ENCODE results near the gene LCT.
A peak's percentile ranks its signal among the peaks of the same experiment; 100 is the strongest.
"Not testable (repeated sequence)": the region's sequence is repeated elsewhere in the genome, so short reads cannot be mapped to it uniquely, and the experiment has no call there.

The LCT gene

GRCh38 chr2:135831180-135831812 lies 5.7 kb downstream of the LCT start:
- DNase-seq, result no peak

DNA sequence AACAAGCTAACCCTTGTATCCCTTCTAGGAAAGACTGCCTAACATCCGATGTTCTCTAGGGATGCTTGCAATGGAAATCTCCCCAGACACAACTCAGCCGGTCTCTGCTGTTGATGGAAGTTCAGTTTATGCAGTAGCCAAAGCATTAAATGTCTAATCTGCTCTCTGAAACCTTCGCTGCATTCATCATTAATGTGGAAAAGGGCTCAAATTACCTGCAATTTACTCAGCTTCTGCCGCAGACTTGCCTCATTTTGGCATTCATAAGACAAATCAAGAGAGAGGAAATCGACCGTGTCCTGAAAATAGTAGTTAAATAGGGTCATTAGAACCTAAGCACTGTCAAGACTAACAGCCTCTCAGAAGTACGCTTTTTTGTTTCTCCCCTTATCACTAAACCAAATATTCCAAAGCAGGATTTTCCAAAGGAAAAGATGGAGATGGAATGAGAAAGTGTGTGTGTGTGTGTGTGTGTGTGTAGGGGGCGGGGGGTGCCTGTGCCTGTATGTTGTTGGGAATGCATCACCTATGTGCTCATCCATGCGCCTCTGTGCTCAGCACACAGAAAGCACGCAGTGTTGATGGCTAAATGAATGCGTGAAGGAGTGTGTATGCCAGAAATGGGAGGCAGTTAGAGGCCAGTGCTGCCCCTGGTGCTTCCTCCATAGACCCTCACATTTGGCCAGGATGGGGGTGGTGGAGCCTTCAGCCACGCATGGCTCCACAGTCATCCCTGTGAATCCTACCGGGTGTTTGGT lies 7.4 kb downstream of the LCT start:
- DNase-seq, result no peak

GRCh38 chr2:135826544-135826943 lies 10.4 kb downstream of the LCT start:
- DNase-seq, result no peak

DNA sequence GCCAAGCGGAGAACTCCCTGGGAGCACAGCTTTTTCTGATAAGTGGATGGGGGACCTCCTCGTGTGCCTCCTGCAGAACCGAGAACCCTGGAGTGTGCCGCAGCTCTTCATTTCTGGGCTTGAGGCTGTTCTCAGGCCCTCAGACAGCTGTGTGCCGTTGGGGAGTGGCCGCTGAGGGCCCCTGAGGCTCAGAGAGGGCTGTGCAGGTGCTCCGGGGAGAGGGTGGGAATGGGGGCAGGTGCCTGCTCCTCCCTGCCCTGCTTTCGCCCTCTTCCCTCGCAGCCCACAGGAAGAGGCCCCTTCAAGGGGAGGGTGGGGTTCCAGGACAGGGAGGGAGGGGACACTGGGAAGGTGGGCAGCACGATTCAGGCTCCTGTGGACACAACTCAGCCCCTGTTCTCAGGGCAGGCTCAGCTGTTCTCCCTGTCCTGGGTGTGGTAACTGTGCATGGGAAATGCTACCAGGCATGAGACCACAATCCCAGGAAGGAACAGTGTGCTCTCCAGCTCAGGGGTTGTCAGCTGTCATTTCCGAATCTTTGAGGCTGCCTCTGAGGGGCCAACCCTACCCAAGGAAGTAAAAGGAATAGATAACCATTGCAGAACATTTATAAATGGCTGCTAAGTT lies 11.3 kb downstream of the LCT start:
- DNase-seq, result no peak

DNA sequence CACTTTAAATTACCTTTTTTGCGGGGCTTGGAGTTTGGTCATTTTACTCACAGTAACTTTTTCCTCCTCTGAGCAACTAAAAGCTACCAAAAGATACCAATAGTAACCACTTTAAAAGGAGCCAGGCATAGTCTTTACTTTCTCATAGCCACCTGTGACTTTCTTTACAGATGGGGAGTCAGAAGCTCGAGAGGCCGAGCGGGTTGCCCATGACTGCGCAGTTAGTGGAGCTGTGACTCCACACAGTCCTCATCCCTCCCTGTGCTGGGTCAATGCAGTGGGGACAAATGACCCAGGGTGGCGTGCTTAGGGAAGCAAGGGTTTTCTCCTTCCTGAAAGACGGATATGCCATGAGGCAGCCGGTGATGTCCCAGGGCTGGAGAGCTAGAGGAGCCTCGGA lies 11.9 kb downstream of the LCT start:
- no peak for DNase-seq

DNA sequence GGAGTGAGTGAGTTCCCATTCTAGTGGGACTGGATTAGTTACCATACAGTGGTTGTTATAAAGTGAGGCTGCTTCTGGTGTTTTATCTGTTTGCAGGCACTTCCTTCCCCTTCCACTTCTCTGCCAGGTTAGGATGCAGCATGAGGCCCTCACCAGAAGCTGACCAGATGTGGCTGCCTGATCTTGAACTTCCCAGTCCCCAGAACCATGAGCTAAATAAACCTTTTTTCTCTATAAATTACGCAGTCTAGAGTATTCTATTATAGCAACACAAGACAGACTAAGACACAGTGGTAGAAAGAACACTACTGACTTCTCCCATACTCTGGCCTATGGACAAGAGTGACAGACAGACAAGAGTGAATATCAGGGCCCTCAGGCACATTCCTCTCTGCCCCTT lies 14.1 kb downstream of the LCT start:
- DNase-seq, result no peak

DNA sequence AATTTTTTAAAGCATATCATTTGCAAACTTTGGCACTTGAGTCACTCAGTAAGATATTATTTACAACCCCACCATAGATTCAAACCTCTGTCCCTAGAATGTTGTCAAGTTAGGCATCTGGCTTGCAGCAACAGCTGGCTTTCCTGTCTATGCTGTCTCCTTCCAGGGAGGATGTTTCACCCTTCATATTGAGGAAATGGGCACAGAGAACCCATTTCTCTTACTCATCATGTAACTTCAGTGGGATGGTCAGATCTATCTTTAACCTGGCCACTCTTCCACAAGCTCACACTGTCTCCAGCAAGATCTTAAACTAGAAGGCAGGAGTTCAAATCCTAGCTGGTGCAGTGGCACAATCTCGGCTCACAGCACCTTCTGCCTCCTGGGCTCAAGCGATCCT lies 15.8 kb downstream of the LCT start:
- DNase-seq, result no peak

DNA sequence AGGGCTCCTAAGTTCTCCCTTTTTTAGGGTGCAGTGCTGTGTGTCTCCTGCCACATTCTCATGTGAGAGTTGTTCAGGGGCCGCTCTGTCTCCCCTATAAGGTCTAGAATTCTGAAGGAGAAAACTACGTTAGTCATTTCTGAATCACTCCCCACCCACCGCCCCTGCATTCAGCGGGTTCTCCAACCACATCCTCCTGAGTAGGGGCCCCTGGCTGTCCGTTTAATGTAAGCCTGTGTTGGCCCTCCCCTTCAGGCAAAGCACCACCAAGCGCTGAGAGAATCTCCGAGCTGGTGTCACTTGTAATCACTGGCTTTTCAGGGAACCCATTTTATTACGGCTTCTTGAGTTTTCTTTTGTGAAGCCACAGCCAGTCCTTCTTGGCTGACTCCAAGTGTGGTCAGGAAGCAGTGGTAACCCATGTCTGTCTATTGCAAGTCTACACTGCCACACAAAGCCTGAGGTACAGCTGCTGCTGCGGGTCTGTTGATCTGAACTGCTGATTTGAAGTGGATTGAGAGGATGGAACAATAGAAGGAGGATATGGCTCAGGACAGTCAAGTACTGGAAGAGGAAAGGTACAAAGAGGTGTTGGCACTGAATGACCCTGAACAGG lies 16.9 kb downstream of the LCT start:
- DNase-seq, result peak; percentile 59 to 65

- no peak for DNase-seq
These were observed 17.9 kb downstream of the LCT start for GRCh38 chr2:135818937-135819610.

GRCh38 chr2:135817951-135818350 lies 19.0 kb downstream of the LCT start:
- DNase-seq, result no peak

DNA sequence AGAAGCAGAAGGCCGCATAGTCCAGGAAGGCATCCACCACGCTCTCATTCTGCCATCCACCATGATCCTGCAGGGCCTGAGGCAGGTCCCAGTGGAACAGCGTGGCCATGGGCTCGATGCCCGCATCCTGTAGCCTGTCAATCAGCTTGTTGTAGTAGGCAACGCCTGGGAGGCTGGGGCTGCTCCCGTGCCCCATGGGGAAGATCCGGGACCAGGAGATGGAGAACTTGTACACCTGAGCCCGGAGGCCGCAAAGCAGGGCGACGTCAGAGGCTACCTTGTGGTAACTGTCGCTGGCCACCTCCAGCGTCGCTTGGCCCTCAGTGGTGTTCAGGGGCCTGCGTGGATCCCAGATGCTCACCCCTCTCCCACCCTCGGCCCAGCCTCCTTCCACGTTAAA lies 19.5 kb downstream of the LCT start:
- no peak for DNase-seq

DNA sequence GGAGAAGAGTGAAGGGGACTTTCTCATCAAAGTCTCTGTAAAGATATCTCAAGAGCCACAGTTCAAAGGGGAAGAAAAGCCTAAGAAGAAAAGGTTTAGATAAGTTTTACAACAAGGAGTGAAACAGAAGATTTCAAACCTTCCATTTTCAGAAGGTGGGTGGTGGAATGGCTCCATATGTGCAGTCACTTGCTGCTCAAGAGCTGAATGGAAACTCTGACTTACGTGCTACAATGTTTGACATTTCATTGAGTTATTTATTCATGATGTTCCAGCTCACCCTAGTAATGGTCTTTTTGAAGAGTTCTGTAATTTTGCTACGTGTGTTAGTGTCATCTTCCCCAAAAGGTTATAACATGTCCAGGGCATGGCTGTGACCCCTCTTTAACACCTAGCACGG lies 21.7 kb downstream of the LCT start:
- no peak for DNase-seq

GRCh38 chr2:135812907-135813511 lies 24.0 kb downstream of the LCT start:
- DNase-seq, result no peak

DNA sequence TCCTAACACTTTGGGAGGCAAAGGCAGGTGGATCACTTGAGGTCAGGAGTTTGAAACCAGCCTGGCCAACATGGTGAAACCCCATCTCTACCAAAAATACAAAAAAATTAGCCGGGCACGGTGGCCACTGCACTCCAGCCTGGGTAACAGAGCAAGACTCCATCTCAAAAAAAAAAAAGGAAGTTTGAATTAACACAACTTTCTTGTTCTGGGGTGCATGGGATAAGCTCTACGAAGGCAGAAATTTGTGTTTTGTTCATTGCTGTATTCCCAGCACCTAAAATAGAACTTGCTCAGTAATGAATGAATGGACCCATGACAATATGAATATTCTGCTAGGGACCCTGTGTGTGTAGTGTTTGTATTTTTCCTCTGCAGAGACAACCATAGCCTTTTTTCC lies 29.1 kb downstream of the LCT start:
- DNase-seq, result not testable (repeated sequence)

GRCh38 chr2:135803278-135803677 lies 33.7 kb downstream of the LCT start:
- DNase-seq, result no peak

- no peak for DNase-seq
These were observed 34.6 kb downstream of the LCT start for GRCh38 chr2:135802350-135802749.

DNA sequence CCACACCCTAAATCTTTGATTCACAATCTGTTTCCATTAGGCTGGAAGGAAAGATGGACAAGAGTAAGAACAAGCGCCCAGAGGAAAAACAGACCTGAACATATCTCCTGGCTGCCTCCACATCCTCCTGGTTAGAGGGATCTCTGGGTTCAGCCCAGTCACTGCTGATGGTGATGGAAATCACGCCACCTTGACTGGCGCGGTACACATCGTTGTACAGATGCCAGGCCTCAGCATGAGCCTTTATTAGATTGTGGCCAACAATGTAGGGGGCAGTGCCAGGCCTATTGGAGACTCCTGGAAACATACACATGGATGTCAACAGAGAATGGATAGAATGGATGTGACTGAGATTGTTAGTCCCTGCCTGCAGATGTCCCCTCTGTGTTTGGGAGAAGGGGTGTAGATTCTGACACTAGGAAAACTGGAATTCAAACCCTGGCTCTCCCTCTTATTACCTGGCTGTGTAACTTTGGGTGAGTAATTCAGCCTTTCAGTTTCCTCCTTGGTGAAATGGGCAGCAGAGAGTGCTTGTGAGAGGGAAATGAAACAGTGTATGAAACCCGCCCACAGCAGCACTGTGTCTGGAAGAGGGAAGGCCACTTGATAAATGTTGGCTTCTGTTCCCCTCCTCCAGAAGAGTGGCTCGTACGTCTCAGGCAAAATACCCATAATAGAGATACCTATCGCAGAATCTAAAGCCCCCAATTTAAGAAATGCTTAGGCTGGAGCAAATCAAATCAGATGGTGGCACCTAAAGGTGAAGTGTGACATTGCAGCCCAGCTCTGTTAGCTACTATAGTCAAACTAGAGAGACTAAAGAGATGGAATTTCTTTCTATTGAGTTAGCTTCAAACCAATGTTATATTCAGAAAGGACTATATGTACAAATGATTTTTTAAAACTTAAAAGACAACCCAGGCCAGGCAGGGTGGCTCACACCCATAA lies 36.2 kb downstream of the LCT start:
- DNase-seq, result no peak

- DNase-seq, result no peak
These were observed 37.2 kb downstream of the LCT start for GRCh38 chr2:135799738-135800137.

DNA sequence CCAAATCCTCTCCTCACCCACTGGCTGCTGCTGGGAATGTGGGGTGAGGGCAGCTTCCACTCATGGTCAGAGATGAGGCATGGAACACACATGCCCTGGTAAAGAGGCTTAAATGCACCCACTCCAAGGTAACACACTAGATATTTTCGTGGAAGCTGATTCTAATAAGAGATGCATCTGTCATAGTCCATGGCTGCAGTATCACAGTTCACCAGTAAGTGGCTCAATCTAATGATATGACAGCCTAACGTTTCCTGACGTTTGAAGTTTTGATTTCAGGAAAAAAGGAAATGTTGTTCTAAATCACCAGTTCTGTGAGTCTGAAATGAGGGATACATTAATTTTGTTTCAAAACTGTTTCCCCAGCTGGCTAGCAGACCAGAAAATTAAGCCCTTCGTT lies 38.2 kb downstream of the LCT start:
- no peak for DNase-seq

DNA sequence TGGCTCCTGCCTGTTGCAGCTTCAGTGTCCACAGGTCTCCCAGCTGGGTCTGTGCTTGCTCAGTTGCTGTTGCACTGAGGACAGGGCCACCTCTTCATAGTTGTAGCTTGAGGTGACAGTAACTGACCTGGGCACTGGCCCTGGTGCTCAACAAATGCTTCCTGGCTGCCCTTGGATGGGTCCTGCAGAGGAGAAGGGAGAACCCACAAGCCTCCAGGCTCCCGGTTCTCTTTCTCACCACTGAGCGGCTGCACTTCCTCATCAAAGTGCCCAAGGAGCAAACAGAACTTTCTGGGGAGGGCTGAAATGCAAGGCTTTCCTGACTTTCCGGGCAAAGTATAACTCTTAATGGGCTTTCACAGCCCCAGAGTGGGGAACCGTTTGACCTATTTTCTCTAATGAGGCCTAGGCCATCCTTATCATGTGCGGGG lies 38.7 kb downstream of the LCT start:
- DNase-seq, result no peak

DNA sequence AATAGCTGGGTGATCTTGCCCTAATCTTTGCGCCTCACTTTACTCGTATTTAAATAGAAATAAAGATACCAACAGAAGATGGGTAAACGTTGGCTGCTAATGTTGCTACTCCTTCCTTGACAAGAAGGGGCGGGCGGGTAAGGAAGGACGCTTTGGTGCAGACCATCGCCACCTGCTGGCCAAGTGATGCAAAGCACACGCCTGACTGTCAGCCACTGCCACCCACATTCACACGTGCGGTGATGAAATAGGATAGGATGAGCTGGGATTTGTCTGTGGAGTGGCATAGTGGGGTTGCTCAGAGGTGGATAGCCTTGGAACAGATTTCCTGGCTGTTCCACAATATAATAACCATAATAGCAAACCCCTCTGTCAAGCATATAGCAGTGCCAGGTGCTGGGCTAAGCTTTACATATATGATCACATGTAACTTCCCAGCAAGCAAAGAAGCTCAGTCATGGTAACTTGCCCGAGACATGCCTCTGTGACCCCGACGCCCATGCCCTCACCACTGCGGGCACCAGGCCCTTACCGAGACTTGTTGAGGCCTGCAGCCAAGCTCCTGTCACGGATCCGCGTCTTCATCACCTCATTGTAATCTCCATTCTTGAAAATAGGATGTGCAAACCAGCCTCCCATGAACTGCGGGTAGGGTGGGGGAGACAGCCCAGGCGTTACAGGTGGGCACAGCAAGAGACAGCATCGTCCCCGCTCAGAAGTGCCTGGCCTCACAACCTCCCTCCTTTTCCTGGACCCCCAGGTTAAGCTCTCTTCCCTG lies 39.3 kb downstream of the LCT start:
- DNase-seq, result peak; percentile 73
